Trophoblast cell (in vitro differentiated cells and primary cell): ENCODE results near the gene OR2S2.

Source experiments
- DNase-seq, 2 donors: peaks; one replicate each; pipeline ENCODE4 v3.0.0-alpha.2; 2016
- H2AFZ ChIP-seq: 2 replicates; pipeline ENCODE4 v1.6.1; 2013; ENCODE audit warnings: low read length, moderate library complexity, mild to moderate bottlenecking; ENCODE audit not compliant: insufficient read depth, poor library complexity
- H2AK5ac ChIP-seq: 2 replicates; pipeline ENCODE4 v1.6.1; 2013; ENCODE audit warnings: mild to moderate bottlenecking, low read length
- H2BK120ac ChIP-seq: 2 replicates; pipeline ENCODE4 v1.6.1; 2013; ENCODE audit warnings: low read length, mild to moderate bottlenecking, moderate library complexity; ENCODE audit not compliant: insufficient read depth, poor library complexity
- H2BK12ac ChIP-seq: 2 replicates; pipeline ENCODE4 v1.6.1; 2013; ENCODE audit warnings: mild to moderate bottlenecking, low read length, moderate library complexity
- H2BK5ac ChIP-seq: 2 replicates; pipeline ENCODE4 v1.6.1; 2013; ENCODE audit warnings: low read length, low read depth, moderate library complexity, mild to moderate bottlenecking; ENCODE audit not compliant: poor library complexity
- H3K14ac ChIP-seq: 2 replicates; pipeline ENCODE4 v1.6.1; 2013; ENCODE audit warnings: mild to moderate bottlenecking, low read length
- H3K18ac ChIP-seq: 2 replicates; pipeline ENCODE4 v1.6.1; 2013; ENCODE audit warnings: mild to moderate bottlenecking, low read length
- H3K23ac ChIP-seq: 2 replicates; pipeline ENCODE4 v1.6.1; 2013; ENCODE audit warnings: low read length
- H3K27ac ChIP-seq: 2 replicates; pipeline ENCODE4 v1.5.1; 2013; ENCODE audit warnings: low read depth, mild to moderate bottlenecking, inconsistent platforms, low read length, moderate library complexity
- H3K27me3 ChIP-seq: 2 replicates; pipeline ENCODE4 v1.6.1; 2013; ENCODE audit warnings: inconsistent platforms, mild to moderate bottlenecking, low read length, moderate library complexity; ENCODE audit not compliant: insufficient read depth
- H3K36me3 ChIP-seq, 2 experiments: 1 replicate in 1 of 2; 2 replicates in 1 of 2; pipeline ENCODE4 v1.6.1; 2013; ENCODE audit warnings: low read length in 2 of 2, mild to moderate bottlenecking in 2 of 2, moderate library complexity in 1 of 2; ENCODE audit not compliant: insufficient read depth in 2 of 2, control insufficient read depth in 1 of 2
- H3K4ac ChIP-seq: 2 replicates; pipeline ENCODE4 v1.6.1; 2013; ENCODE audit warnings: low read depth, mild to moderate bottlenecking, low read length, moderate library complexity
- H3K4me1 ChIP-seq, 2 experiments: 1 replicate in 1 of 2; 2 replicates in 1 of 2; pipeline ENCODE4 v1.6.1; 2013; ENCODE audit warnings: low read length in 2 of 2, mild to moderate bottlenecking in 2 of 2, moderate library complexity in 1 of 2; ENCODE audit not compliant: insufficient read depth in 2 of 2, control insufficient read depth in 1 of 2
- H3K4me2 ChIP-seq: 2 replicates; pipeline ENCODE4 v1.6.1; 2013; ENCODE audit warnings: inconsistent platforms, mild to moderate bottlenecking, low read length, moderate library complexity
- H3K4me3 ChIP-seq: 2 replicates; pipeline ENCODE4 v1.5.1; 2013; ENCODE audit warnings: mild to moderate bottlenecking, low read depth, low read length, inconsistent platforms
- H3K79me1 ChIP-seq: one replicate; pipeline ENCODE4 v1.6.1; 2013; ENCODE audit warnings: low read length
- H3K79me2 ChIP-seq: 2 replicates; pipeline ENCODE4 v1.6.1; 2013; ENCODE audit warnings: low read length, mild to moderate bottlenecking; ENCODE audit not compliant: control insufficient read depth, insufficient read depth, poor library complexity
- H3K9ac ChIP-seq: 2 replicates; pipeline ENCODE4 v1.6.1; 2013; ENCODE audit warnings: mild to moderate bottlenecking, low read length
- H3K9me3 ChIP-seq: 2 replicates; pipeline ENCODE4 v1.6.1; 2013; ENCODE audit warnings: low read depth, mild to moderate bottlenecking, control low read depth, inconsistent platforms, low read length; ENCODE audit not compliant: insufficient read depth
- H4K12ac ChIP-seq: 2 replicates; pipeline ENCODE4 v1.6.1; 2013; ENCODE audit warnings: low read depth, mild to moderate bottlenecking, low read length, moderate library complexity
- H4K8ac ChIP-seq: 2 replicates; pipeline ENCODE4 v1.6.1; 2013; ENCODE audit warnings: low read depth, mild to moderate bottlenecking, low read length, moderate library complexity
- H4K91ac ChIP-seq: one replicate; pipeline ENCODE4 v1.6.1; 2013; ENCODE audit warnings: low read depth, mild to moderate bottlenecking, low read length, moderate library complexity
- WGBS: extraction: QIAGEN DNeasy Blood & Tissue Kit; methylation state at CpG from one replicate; pipeline ENCODE4 v1.1.7; 2013; ENCODE audit warnings: missing lambda C conversion rate; ENCODE audit not compliant: insufficient read length, insufficient coverage; ENCODE audit errors: extremely low coverage; 5-methylcytosine and 5-hydroxymethylcytosine counted together

OR2S2 gene

DNA sequence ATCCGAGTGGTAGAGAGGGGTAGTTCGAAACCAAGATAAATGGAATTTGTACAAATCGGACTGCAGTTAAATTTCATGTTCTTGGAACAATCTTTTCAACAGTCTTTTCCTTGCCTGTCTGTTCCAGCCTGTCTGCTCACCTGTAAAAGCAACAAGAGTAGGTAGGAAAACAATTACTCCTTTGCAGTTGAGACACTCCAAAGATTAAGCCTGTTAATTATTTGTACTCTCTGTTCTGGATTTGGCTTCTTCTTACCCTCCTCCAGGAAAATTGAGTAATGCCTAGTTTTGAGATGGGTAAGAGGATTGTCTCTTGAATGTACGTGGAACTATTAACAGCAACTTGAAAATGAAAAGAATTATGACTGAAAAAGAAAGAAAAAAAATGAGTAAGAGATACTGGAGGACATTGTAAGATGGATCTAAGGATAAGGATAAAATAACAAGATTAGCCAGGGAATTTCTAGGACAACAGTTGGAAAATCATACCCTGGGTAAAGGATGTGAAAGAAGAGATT lies 24.3 kb downstream of the OR2S2 start:
- Histone ChIP-seq H2AFZ (no peak overlapping the region), H2AK5ac (no peak overlapping the region), H4K8ac (no peak overlapping the region), H2BK5ac (no peak overlapping the region), H3K9me3 (peaks cover 2% of the 10 kb centered on the region), H3K79me1 (no peaks in the 10 kb centered on the region), H3K4me2 (no peak overlapping the region), H3K4me1 (peaks cover 0 to 3% of the 10 kb centered on the region in 2 experiments), H3K14ac (no peak overlapping the region), H3K4me3 (no peak overlapping the region), H4K91ac (no peak overlapping the region), H3K4ac (no peak overlapping the region), H3K18ac (no peak overlapping the region), H3K27me3 (no peaks in the 10 kb centered on the region), H2BK120ac (no peak overlapping the region), H3K9ac (no peak overlapping the region), H4K12ac (no peak overlapping the region), H3K27ac (no peak overlapping the region), H3K79me2 (no peaks in the 10 kb centered on the region), H3K36me3 (no peaks in the 10 kb centered on the region), H2BK12ac (no peak overlapping the region), H3K23ac (no peak overlapping the region)
- no peak for DNase-seq
- no CpG with 5 or more reads among the region's 4 CpGs for WGBS

DNA sequence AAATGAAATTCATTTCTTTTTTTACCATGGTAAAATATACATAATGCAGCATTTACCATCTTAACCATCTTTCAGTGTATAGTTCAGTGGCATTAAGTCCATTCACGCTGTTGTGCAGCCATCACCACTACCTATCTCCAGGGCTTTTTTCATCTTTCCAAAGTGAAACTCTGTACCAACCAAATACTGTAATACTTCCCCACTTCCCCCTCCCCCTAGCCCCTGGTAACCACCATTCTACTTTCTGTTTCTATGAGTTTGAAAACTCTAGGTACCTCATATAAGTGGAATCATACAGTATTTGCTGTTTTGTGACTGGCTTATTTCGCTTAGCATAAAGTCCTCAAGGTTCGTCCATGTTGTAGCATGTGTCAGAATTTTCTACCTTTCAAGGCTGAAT lies 25.2 kb downstream of the OR2S2 start:
- H3K79me2 ChIP-seq, result no peaks in the 10 kb centered on the region
- H3K14ac ChIP-seq, result no peak overlapping the region
- H2AK5ac ChIP-seq, result no peak overlapping the region
- no peak overlapping the region for H3K4me3 ChIP-seq
- no peaks in the 10 kb centered on the region for H3K27me3 ChIP-seq
- no peak overlapping the region for H3K18ac ChIP-seq
- H3K23ac ChIP-seq, result no peak overlapping the region
- no peaks in the 10 kb centered on the region for H3K36me3 ChIP-seq
- no peaks in the 10 kb centered on the region for H3K79me1 ChIP-seq
- no peak overlapping the region for H4K91ac ChIP-seq
- H2AFZ ChIP-seq, result no peak overlapping the region
- no peak overlapping the region for H3K4ac ChIP-seq
- H4K8ac ChIP-seq, result no peak overlapping the region
- DNase-seq, result no peak
- no peak overlapping the region for H3K9ac ChIP-seq
- peaks cover 0 to 3% of the 10 kb centered on the region in 2 experiments for H3K4me1 ChIP-seq
- H3K27ac ChIP-seq, result no peak overlapping the region
- H4K12ac ChIP-seq, result no peak overlapping the region
- H3K4me2 ChIP-seq, result no peak overlapping the region
- no peak overlapping the region for H2BK5ac ChIP-seq
- no peak overlapping the region for H2BK12ac ChIP-seq
- no CpG with 5 or more reads among the region's 3 CpGs for WGBS
- no peaks in the 10 kb centered on the region for H3K9me3 ChIP-seq
- no peak overlapping the region for H2BK120ac ChIP-seq

DNA sequence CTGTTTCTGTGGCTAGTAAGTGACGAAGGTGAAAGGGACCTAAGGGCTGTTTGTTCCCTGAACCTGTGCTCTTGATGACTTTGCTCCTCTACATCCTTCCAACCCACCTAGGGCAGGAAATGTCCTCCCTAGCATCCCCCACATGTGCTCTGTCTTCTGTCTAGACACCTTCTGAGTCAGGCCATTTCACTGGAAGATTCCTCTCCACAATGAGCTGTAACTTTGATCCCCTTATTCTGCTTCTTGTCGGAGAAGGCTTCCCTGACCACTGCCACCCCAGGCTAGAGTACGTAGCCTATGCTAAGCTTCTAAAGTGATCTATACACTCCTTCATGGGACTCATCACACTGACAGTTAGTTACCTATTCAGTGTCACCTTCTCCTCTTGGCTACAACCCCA lies 27.0 kb downstream of the OR2S2 start:
- WGBS, result no CpG with 5 or more reads among the region's 3 CpGs
- H3K27me3 ChIP-seq, result no peaks in the 10 kb centered on the region

DNA sequence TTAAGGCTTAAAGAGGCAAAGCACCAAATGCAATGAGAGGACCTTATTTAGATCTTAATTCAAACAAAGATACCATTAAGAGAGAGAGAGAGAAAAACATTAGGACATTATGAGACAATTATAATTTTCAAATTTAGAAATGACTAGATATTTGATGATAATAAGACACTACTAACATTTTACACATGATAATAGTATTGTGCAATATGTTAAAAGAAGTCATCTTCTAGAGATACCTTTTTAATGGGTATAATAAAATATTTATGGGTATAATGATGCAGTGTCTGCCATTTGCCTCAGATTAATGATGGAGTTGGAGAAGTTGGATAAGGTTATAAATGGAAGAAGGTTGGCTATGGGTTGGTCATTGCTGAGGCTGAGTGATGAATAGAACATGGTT lies 27.4 kb downstream of the OR2S2 start:
- no peak overlapping the region for H2AK5ac ChIP-seq
- H2BK5ac ChIP-seq, result no peak overlapping the region
- no peak overlapping the region for H4K91ac ChIP-seq
- H3K23ac ChIP-seq, result no peak overlapping the region
- H2BK120ac ChIP-seq, result no peak overlapping the region
- no peak overlapping the region for H2BK12ac ChIP-seq
- no peak overlapping the region for H3K4me3 ChIP-seq
- no peak overlapping the region for H3K4ac ChIP-seq
- DNase-seq, result no peak
- no peak overlapping the region for H3K9ac ChIP-seq
- H4K12ac ChIP-seq, result no peak overlapping the region
- H3K9me3 ChIP-seq, result no peaks in the 10 kb centered on the region
- no peak overlapping the region for H3K4me2 ChIP-seq
- no peaks in the 10 kb centered on the region for H3K79me1 ChIP-seq
- no peaks in the 10 kb centered on the region for H3K27me3 ChIP-seq
- H3K27ac ChIP-seq, result no peak overlapping the region
- H4K8ac ChIP-seq, result no peak overlapping the region
- H3K4me1 ChIP-seq, result peaks cover 0 to 3% of the 10 kb centered on the region in 2 experiments
- H3K14ac ChIP-seq, result no peak overlapping the region
- no peaks in the 10 kb centered on the region for H3K36me3 ChIP-seq
- H3K79me2 ChIP-seq, result no peaks in the 10 kb centered on the region
- H2AFZ ChIP-seq, result no peak overlapping the region
- H3K18ac ChIP-seq, result no peak overlapping the region

More for the DNA sequence above, 27.0 kb downstream of the OR2S2 start:
- Histone ChIP-seq H3K79me1 (no peaks in the 10 kb centered on the region), H4K12ac (no peak overlapping the region), H3K23ac (no peak overlapping the region), H2BK5ac (no peak overlapping the region), H2AK5ac (no peak overlapping the region), H2AFZ (no peak overlapping the region), H3K4ac (no peak overlapping the region), H3K4me2 (no peak overlapping the region), H4K91ac (no peak overlapping the region), H3K14ac (no peak overlapping the region), H2BK12ac (no peak overlapping the region), H2BK120ac (no peak overlapping the region), H3K79me2 (no peaks in the 10 kb centered on the region), H3K4me1 (peaks cover 0 to 3% of the 10 kb centered on the region in 2 experiments), H3K36me3 (no peaks in the 10 kb centered on the region), H3K18ac (no peak overlapping the region), H3K9me3 (no peaks in the 10 kb centered on the region), H4K8ac (no peak overlapping the region), H3K9ac (no peak overlapping the region), H3K27ac (no peak overlapping the region), H3K4me3 (no peak overlapping the region)
- no peak for DNase-seq
